HPDE6-E6E7 (cell line): Measurements from ENCODE around the gene BRAT1.
A peak's percentile ranks its signal among the peaks of the same experiment; 100 is the strongest.
"Not testable (repeated sequence)": the region's sequence is repeated elsewhere in the genome, so short reads cannot be mapped to it uniquely, and the experiment has no call there.

Experiments
- DNase-seq: peaks from one replicate; pipeline ENCODE4 v3.0.0; 2011; ENCODE audit warnings: missing footprints; ENCODE audit errors: extremely low spot score

Gene BRAT1

GRCh38 chr7:2555121-2556052 is at the start of gene BRAT1:
Gene BRAT1, minus strand, starts transcription at chr7:2555524. Its CDS starts 1,093 bp downstream, at chr7:2554431.
- DNase-seq = peak; percentile 96

DNA sequence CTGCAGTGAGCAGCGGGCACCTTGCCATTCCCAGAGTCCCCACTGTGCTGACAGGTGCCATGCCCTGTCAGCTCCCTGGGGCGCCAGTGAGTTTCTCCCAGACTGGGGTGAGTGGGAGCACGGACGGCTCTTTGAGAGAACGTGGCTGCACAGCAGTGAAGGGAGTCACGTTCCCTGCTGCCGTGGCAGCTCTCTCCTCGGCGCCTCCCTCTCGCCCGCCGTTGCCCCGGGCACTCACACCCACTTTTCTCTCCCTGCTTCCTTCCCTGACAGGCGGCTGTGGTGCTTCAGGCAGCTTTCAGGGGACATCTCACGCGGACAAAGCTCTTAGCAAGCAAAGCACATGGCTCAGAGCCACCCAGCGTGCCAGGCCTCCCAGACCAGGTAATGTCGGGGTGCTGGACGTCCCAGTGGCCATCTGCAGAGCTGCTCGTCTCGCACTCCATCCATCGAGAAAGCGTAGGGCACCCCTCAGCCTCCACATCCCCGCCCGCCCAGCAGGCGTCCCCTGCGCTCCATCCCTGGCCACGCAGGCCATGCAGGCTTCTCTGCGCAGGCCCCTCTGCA is 49.4 kb upstream of the BRAT1 start:
- DNase-seq = no peak

- DNase-seq = no peak
Measured at GRCh38 chr7:2603044-2603965, 48.0 kb upstream of the BRAT1 start.

- no peak for DNase-seq
Measured at GRCh38 chr7:2602406-2603043, 47.2 kb upstream of the BRAT1 start.

- no peak for DNase-seq
Measured at GRCh38 chr7:2601907-2602306, 46.6 kb upstream of the BRAT1 start.

GRCh38 chr7:2601065-2601464 is 45.7 kb upstream of the BRAT1 start:
- DNase-seq = no peak

DNA sequence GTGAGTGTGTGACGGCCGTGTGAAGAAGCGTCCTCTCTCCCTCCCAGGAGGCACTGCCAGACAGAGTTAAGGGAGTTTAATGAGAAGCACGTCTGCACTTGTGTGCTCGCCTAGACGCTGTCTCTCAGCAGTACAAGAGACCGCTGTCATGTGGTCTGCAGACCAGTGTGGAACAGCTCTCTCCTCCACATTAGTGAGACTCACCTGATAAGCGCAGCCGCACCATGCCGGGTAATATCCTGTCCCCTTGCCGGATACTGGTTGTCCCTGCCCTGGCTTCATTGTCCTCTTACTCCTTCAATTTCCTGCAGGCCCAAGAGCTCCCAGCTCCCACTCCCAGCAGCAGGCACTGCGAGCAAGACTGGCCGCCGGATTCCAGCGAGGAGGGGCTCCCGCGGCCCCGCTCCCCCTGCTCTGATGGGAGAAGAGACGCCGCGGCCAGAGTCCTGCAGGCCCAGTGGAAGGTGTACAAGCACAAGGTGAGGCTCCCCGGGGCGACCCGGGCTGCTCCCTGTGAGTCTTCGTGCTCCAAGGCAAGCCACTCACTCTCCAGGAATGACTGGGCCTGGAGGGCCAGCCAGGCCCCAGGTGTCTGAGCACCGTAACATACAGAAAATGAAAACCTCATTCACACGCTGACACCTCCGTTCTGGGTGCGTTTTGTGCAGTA is 43.0 kb upstream of the BRAT1 start:
- DNase-seq = no peak

- DNase-seq = no peak
Measured at GRCh38 chr7:2597273-2597640, 41.9 kb upstream of the BRAT1 start.

DNA sequence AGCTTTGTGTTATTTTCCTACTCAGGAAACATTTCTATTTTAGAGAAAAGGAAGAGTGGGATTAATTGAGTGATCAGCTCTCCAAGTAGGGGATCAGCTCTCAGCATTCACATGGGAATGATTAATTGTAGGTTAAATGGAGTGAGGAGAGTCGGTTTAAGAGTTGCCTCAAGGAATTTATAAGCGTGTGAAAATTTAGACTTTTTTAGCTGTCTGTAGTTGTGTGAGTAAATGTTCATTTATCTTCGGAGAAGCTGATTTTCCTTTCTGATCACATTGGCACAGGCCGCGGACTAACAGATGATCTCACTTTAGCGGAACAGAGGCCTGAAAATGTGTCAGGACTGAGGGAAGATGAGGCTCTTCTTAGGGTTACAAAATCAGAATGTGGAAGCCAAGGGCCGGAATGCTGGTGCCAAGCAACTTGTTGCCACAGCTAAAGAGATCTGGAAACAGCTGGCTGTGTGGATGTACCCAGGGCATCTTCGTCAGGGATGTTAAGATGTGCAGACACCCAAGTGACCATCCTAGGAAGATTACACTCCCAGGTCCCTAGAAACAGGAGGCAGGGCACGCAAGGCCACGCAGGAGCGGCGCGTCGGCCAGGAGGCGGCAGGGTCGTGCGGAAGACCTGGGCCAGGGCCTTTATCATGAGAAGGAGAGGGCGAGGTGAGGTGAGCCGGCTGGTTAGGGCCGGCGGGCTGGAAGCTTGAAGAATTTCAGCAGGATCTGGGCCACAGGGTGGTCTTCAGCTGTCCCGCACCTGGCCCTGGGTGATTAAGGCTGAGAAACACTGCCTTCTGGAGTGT is 41.3 kb upstream of the BRAT1 start:
- DNase-seq = no peak

DNA sequence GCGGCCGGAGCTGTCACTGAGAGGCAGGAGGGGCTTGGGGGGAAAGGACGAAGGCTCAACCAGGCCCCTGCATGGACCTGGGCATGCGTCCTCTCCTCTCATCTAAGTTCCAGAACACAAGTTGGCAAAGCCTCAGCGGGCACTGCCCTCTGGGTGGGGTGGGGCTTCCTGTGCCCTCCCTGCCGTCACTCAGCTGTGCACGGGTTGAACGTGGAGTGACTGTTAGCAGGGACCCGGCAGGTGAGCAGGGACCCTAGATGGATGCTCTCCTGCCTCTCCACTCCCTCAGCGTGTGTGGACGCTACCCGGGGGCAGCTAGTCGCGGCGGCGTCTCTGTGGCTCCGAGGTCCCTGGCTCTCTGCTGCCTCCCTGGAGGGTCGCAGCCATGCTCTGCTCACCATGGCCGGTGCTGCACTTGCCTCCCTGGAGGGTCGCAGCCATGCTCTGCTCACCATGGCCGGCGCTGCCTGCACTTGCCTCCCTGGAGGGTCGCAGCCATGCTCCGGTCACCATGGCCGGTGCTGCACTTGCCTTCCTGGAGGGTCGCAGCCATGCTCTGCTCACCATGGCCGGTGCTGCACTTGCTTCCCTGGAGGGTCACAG is 40.0 kb upstream of the BRAT1 start:
- no peak for DNase-seq

GRCh38 chr7:2594599-2594998 is 39.3 kb upstream of the BRAT1 start:
- DNase-seq = no peak

DNA sequence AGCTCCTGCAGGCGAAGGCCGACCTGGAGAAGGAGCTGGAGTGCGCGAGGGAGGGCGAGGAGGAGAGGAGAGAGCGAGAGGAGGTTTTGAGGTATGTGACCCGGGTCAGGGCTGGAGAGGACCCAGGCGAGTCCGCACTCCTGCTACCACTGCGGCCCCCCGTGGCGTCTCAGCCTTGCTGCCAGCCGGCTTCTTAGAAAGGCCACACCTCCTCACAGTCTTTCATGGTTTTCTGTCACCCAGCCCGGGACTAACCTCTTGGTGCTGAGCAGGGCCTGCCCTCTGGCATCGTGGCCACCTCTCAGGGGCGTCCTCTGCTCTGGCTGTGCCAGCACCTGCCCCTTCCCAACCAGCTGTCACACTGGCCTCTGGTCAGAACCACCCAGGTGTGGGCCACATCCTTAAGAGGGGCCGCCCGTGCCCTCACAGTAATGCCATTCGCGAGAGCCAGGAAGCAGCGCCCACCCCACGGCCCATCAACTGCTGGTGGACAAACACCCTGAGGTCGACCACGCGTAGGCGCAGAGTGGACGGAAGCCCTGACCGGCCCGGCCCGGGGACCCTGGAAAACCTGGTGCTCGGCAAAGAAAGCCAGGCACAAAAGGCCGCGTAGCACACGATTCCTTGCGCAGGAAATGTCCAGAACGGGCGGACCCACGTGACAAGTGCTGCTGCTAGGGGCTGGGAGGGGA is 37.9 kb upstream of the BRAT1 start:
- DNase-seq = no peak

GRCh38 chr7:2592375-2592865 is 37.1 kb upstream of the BRAT1 start:
- DNase-seq = no peak

GRCh38 chr7:2589941-2590340 is 34.6 kb upstream of the BRAT1 start:
- DNase-seq = not testable (repeated sequence)

- DNase-seq = no peak
Measured at GRCh38 chr7:2589341-2589740, 34.0 kb upstream of the BRAT1 start.

- DNase-seq = no peak
Measured at GRCh38 chr7:2587778-2588177, 32.5 kb upstream of the BRAT1 start.

- no peak for DNase-seq
Measured at GRCh38 chr7:2587134-2587533, 31.8 kb upstream of the BRAT1 start.

GRCh38 chr7:2586326-2587020 is 31.1 kb upstream of the BRAT1 start:
- DNase-seq = no peak

DNA sequence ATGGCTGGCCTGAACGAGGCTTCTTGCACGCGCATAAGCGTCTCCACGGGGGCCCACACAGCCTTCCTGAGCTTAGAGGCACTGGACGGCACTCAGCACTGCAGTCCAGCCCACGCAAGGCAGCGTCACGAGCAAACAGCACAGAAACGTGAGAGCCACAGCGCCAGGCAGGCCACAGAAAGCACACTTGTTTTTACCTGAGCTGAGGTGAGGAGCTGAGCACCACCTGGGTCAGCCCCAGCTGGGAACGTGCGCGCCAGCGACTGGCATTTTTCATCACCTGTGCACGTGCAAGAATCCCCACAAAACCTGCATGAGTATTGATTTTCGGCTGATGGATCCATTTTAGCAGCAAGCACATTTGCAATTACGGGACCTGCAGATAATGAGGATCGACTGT is 30.1 kb upstream of the BRAT1 start:
- DNase-seq = no peak
